GM21367 (cell line): ENCODE data around the gene TOMM7.
"Not testable (repeated sequence)": the region's sequence is repeated elsewhere in the genome, so short reads cannot be mapped to it uniquely, and the experiment has no call there.

ENCODE experiments used
- ATAC-seq: cut with Tn5 transposase; IDR thresholded peaks from one replicate; pipeline ENCODE4 v1.9.1; 2021; ENCODE audit not compliant: unreplicated experiment

Gene TOMM7

GRCh38 chr7:22826593-22826992, 3.9 kb upstream of the TOMM7 start:
- no peak for ATAC-seq

GRCh38 chr7:22824760-22825159, 2.1 kb upstream of the TOMM7 start:
- ATAC-seq: no peak

- ATAC-seq: no peak
Observed at GRCh38 chr7:22823142-22823497, 471 bp upstream of the TOMM7 start.

GRCh38 chr7:22821702-22822485, 755 bp downstream of the TOMM7 start:
- no peak for ATAC-seq

DNA sequence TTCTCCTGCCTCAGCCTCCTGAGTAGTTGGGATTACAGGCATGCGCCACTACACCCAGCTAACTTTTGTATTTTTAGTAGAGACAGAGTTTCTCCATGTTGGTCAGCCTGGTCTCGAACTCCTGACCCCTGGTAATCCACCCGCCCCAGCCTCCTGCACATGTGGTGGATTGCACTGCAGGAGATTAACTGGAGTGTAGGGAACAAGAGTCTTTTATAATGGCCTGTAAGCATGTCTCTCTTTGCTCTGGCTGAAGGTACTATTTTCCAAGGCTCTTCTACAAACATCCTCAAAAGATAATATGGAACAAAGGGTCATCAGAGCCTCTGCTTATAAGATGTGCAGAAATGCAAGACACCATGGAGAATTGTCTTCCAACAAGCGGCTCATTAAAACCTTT, 3.2 kb downstream of the TOMM7 start:
- ATAC-seq: no peak

DNA sequence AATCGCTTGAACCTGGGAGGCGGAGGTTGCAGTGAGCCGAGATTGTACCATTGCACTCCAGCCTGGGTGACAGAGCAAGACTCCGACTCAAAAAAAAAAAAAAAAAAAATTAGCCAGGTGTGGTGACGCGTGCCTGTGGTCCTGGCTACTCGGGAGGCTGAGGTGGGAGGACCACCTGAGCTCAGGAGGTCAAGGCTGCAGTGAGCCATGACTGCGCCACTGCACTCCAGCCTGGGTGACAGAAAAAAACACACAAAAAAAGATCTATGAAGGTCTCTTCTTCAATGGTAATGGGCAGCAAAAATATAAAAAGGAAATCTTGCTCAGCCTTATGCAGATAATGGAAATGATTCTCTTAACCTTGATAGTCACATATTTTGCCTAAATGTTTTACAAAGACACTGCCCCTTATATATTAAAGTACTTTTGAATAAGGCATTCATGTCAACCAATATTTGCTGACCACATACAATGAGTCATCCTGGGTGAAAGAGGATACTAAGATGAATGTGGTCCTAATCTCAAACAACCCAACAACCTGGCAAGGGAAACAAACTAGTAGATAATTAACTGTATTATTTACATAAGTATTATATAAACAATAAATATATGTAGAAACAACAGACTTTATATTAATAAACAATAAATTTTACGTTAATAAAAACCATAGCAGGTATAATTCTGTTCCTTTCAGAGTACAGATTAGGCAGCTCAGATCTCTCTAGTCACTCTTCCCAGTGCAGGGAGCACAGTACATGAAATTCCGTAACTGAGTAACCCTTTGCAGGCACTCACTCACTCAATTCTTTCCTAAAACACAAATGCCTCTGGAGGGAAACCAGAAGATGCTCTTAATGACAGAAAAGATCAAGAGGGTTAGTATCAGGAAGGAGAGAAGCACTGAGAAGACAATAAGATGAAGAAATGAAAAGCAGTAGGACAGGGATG, 8.1 kb downstream of the TOMM7 start:
- no peak for ATAC-seq

DNA sequence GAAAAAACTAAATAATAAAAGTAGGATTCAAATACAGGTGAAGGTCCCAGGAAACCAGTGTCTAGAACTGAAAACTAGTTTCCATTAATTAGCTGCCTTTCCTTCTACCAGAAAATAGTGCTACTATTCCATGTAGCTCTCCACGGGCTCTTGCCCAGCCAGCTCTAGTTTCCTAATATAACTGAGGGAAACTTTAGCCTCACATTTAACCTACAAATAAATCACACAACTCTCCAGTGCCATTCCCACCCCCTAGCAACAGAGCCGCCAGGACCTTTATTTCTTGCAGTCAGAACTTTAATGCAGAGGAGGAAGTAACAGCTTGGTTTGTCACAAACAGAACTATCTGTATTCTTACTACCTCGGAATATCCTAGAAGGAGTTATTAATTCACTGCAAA, 10.3 kb downstream of the TOMM7 start:
- no peak for ATAC-seq

GRCh38 chr7:22811746-22812280, 10.8 kb downstream of the TOMM7 start:
- no peak for ATAC-seq

DNA sequence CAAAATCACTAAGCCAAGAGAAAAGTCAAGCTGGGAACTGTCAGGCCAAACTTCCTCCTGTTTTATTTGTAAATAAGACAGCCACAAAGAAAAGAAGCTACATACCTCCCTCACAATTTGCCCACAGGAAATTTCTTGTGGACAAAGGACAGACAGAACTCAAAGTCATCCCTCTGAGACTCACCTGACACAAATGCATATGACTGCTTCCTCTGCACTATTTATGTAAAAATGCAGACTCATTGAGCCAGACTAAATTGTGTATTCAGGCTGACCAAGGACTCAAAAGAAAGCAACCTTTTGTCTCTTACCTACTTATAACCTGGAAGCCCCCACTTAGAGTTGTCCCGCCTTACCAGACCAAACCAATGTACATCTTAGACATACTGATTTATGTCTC, 11.8 kb downstream of the TOMM7 start:
- no peak for ATAC-seq

DNA sequence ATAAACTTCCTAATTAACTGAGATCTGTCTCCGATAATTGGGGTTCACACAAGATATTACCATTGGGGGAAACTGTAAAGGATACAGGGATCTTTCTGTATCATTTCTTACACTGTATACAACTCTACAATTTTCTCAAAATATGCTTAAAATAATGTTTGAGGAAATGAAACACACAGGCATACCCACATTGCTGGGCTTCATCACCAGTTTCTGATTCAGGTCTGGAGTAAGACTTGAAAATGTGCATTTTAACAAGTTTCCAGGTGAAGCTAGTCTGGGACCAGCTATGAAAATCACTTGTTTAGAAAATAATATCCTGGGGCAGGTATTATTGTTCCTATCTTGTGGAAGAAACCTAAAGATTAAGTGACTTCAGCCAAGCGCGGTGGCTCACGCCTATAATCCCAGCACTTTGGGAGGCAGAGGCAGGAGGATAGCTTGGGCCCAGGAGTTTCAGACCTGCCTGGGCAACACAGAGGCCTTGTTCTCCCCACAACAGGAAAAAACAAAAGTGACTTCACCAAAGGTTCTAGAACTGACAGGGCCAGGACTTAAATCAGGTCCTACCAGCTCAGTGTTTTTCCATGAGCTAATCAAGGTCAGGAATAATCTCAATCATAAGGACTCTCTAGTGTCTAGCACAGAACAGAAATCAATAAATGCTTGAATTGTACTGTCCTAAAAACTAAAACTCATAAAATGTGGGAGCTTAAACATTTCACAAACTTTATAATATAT, 12.6 kb downstream of the TOMM7 start:
- no peak for ATAC-seq

GRCh38 chr7:22808140-22808539, 14.5 kb downstream of the TOMM7 start:
- no peak for ATAC-seq

DNA sequence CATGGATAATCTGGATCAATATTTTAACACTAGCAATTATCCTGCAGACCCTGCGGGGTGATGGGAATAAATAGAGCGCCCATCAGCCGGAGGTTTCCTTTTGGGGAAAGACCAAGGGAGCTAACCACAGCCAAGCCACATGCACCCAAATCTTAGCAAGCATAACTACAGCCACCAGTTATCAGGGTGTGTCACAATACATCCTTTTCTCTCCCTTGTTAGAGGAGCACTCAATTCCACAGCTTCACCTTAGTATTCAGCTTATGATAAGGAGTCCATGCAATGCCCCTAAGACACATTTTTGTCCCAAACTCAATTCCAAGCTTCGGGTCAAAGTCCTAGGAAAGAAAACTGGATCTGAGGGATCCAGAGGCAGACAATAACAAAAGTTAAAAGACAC, 15.9 kb downstream of the TOMM7 start:
- ATAC-seq: no peak

GRCh38 chr7:22805227-22805626, 17.4 kb downstream of the TOMM7 start:
- no peak for ATAC-seq

- not testable (repeated sequence) for ATAC-seq
Observed at GRCh38 chr7:22802831-22803230, 19.8 kb downstream of the TOMM7 start.

GRCh38 chr7:22802426-22802825, 20.2 kb downstream of the TOMM7 start:
- ATAC-seq: no peak

GRCh38 chr7:22801912-22802311, 20.7 kb downstream of the TOMM7 start:
- ATAC-seq: no peak

- no peak for ATAC-seq
Observed at GRCh38 chr7:22799633-22800032, 23.0 kb downstream of the TOMM7 start.

DNA sequence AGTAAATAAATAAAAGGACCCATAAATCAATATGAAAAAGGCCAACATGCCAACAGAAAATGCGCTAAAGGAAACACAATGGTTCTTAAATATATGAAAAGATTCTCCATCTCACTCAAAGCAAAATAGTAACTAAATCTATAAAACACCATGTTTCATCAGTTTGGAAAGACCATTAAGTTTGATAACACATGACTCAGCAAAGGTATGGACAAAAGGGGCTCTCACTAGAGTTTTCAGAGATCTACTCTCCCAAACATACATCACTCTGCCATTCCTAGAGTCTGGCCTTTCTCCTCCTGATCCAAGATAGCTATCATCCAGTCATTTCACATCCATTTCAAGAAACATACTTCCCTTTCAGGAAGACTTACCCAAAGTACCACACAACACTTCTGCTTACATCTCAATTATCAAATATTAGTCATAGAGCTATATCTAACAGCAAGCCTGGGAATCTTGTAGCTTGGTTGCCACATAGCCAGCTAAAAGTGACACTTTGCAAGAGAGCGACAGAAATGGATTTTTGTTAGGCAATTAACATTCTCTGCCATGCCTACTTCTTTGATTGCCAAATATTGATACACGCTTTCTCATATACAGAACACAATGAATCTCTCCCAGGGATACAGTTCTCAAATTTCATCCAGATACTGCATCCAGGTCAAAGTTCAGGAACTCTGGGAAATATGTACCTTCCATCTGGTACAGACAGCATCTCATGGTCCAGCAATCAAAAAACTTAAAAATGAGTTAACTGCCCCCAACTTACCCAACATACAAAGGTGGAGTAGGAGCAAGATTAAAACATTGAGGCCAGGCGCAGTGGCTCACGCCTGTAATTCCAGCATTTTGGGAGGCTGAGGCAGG, 28.8 kb downstream of the TOMM7 start:
- no peak for ATAC-seq

GRCh38 chr7:22791204-22792158, 31.2 kb downstream of the TOMM7 start:
- ATAC-seq: no peak
